ENCODE results near the gene BRF1.

DNA sequence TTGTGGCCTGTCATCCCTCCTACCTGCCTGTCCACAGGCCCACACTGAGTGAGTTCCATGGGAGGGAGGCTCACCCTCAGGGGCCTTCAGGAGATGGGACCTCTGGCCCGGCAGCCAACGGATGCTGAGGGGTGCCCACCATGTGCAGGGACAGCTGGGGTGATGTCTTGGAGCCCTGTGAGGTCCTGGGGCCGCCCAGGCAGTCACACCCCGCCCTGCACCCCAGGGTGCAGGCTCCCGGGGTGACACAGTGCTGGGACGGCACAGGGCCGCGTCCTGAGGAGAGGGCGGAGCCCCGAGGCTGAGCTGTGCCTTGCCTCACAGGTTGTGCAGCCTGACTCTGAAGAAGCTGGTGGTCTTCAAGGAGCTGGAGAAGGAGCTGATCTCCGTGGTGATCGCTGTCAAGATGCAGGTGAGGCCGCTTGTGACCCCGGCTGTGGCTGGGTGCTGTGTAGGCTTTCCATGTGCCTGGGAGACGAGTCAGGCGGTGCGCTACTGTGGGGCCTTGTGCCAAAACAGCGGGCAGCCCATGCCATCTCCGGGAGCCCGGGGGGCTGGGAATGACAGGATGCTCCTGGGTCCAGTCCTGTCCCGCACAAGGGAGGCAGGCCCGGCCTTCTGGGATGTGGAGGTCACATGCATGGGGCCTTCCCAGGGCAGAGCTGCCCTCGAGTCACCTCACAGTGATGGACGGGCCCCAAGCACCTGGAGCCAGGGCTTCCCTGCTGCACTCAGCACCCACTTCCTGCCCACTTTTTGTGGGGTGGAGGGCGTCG is 47.6 kb upstream of the BRF1 start:
- TF ChIP-seq, protein P1, sequence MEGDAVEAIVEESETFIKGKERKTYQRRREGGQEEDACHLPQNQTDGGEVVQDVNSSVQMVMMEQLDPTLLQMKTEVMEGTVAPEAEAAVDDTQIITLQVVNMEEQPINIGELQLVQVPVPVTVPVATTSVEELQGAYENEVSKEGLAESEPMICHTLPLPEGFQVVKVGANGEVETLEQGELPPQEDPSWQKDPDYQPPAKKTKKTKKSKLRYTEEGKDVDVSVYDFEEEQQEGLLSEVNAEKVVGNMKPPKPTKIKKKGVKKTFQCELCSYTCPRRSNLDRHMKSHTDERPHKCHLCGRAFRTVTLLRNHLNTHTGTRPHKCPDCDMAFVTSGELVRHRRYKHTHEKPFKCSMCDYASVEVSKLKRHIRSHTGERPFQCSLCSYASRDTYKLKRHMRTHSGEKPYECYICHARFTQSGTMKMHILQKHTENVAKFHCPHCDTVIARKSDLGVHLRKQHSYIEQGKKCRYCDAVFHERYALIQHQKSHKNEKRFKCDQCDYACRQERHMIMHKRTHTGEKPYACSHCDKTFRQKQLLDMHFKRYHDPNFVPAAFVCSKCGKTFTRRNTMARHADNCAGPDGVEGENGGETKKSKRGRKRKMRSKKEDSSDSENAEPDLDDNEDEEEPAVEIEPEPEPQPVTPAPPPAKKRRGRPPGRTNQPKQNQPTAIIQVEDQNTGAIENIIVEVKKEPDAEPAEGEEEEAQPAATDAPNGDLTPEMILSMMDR (IDR thresholded peaks at IDR 0.05): no peak
- TF ChIP-seq TEAD4 (IDR thresholded peaks at IDR 0.05; ENCODE audit: borderline replicate concordance, insufficient read depth) (no peak), GABPA (IDR thresholded peaks at IDR 0.05; ENCODE audit: low read depth) (no peak), POLR2AphosphoS5 (IDR thresholded peaks at IDR 0.05; ENCODE audit: low read depth, low read length) (no peak), SMC3 (IDR thresholded peaks at IDR 0.05; ENCODE audit: low read depth, low read length) (no peak), RFX5 (IDR thresholded peaks at IDR 0.05; ENCODE audit: low read length) (no peak), EZH2phosphoT487 (IDR thresholded peaks at IDR 0.05; ENCODE audit: borderline replicate concordance, low read depth) (no peak)
- TF ChIP-seq, protein P2, sequence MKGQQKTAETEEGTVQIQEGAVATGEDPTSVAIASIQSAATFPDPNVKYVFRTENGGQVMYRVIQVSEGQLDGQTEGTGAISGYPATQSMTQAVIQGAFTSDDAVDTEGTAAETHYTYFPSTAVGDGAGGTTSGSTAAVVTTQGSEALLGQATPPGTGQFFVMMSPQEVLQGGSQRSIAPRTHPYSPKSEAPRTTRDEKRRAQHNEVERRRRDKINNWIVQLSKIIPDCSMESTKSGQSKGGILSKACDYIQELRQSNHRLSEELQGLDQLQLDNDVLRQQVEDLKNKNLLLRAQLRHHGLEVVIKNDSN (IDR thresholded peaks at IDR 0.05; ENCODE audit: borderline replicate concordance, low read depth): no peak
- TF ChIP-seq, protein P3, sequence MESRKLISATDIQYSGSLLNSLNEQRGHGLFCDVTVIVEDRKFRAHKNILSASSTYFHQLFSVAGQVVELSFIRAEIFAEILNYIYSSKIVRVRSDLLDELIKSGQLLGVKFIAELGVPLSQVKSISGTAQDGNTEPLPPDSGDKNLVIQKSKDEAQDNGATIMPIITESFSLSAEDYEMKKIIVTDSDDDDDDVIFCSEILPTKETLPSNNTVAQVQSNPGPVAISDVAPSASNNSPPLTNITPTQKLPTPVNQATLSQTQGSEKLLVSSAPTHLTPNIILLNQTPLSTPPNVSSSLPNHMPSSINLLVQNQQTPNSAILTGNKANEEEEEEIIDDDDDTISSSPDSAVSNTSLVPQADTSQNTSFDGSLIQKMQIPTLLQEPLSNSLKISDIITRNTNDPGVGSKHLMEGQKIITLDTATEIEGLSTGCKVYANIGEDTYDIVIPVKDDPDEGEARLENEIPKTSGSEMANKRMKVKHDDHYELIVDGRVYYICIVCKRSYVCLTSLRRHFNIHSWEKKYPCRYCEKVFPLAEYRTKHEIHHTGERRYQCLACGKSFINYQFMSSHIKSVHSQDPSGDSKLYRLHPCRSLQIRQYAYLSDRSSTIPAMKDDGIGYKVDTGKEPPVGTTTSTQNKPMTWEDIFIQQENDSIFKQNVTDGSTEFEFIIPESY (IDR thresholded peaks at IDR 0.05; ENCODE audit: borderline replicate concordance, low read depth): no peak

Data from SK-N-SH (cell line).